Measurements from ENCODE around the gene TSPAN9. TPM values are rescaled to one million over a fixed set of nuclear protein-coding genes. Genes with fewer than 3 reads are reported as not detected.

Gene TSPAN9
- polyA plus RNA-seq, 3 donors, result 0.15 to 0.34 (median 0.25) TPM

GRCh38 chr12:3202734-3203446 is 125.7 kb downstream of the TSPAN9 start:
- peaks cover 16% of the 10 kb centered on the region for H3K4me1 Mint-ChIP-seq
- H3K36me3 ChIP-seq (replicated peaks in 1 of 2; ENCODE audit: control insufficient read depth in 1 of 2, insufficient read depth in 2 of 2, low read length in 2 of 2), result no peaks in the 10 kb centered on the region
- H3K79me2 ChIP-seq (ENCODE audit: insufficient read depth, low read length), result no peaks in the 10 kb centered on the region
- H3K36me3 Mint-ChIP-seq, result no peaks in the 10 kb centered on the region
- H3K27ac ChIP-seq (ENCODE audit: low read depth in 1 of 2, low read length in 2 of 2), result no peak overlapping the region
- peaks cover 0 to 6% of the 10 kb centered on the region in 2 donors for H3K9me3 ChIP-seq (replicated peaks in 1 of 2; ENCODE audit: control insufficient read depth in 1 of 2, insufficient read depth in 1 of 2, low read length in 2 of 2)
- peaks cover 38 to 60% (median 45%) of the 10 kb centered on the region in 3 donors for H3K27me3 Mint-ChIP-seq (ENCODE audit: low read depth in 3 of 3)
- H3K4me1 ChIP-seq (ENCODE audit: control insufficient read depth in 1 of 2, insufficient read depth in 2 of 2, low read length in 2 of 2), result peaks cover 6 to 14% of the 10 kb centered on the region in 2 donors
- H4K20me1 ChIP-seq (ENCODE audit: insufficient read depth, low read length), result no peaks in the 10 kb centered on the region
- no peak overlapping the region for H3K27ac Mint-ChIP-seq
- intact Hi-C loops (cut with micrococcal nuclease), result no loop called here
- peak overlapping the region in 1 of 2 donors; percentile 64 for H3K4me3 Mint-ChIP-seq
- 36% methylated on average over 1 of the region's 8 CpGs for WGBS (ENCODE audit: insufficient coverage)
- no peak overlapping the region for H2AFZ ChIP-seq (ENCODE audit: insufficient read depth, low read depth, low read length, poor library complexity, severe bottlenecking)
- DNase-seq, result peak in 1 of 3 donors; percentile 20
- H3K27me3 ChIP-seq (ENCODE audit: control insufficient read depth in 2 of 2, insufficient read depth in 2 of 2, low read length in 2 of 2), result peaks cover 28 to 42% of the 10 kb centered on the region in 2 donors
- peaks cover 0 to 10% (median 2%) of the 10 kb centered on the region in 7 donors for H3K9me3 Mint-ChIP-seq
- H3K9ac ChIP-seq (ENCODE audit: insufficient read depth, low read length, poor library complexity, severe bottlenecking), result no peak overlapping the region
- TF ChIP-seq, protein P1, sequence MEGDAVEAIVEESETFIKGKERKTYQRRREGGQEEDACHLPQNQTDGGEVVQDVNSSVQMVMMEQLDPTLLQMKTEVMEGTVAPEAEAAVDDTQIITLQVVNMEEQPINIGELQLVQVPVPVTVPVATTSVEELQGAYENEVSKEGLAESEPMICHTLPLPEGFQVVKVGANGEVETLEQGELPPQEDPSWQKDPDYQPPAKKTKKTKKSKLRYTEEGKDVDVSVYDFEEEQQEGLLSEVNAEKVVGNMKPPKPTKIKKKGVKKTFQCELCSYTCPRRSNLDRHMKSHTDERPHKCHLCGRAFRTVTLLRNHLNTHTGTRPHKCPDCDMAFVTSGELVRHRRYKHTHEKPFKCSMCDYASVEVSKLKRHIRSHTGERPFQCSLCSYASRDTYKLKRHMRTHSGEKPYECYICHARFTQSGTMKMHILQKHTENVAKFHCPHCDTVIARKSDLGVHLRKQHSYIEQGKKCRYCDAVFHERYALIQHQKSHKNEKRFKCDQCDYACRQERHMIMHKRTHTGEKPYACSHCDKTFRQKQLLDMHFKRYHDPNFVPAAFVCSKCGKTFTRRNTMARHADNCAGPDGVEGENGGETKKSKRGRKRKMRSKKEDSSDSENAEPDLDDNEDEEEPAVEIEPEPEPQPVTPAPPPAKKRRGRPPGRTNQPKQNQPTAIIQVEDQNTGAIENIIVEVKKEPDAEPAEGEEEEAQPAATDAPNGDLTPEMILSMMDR (IDR thresholded peaks at IDR 0.05), result peak; percentile 84
- H3K4me2 ChIP-seq (replicated peaks; ENCODE audit: extremely low read depth, low read length, poor library complexity, severe bottlenecking), result no peak overlapping the region
- H3K4me3 ChIP-seq (replicated peaks in 1 of 3; ENCODE audit: low read depth in 2 of 3, low read length in 3 of 3), result no peak overlapping the region

DNA sequence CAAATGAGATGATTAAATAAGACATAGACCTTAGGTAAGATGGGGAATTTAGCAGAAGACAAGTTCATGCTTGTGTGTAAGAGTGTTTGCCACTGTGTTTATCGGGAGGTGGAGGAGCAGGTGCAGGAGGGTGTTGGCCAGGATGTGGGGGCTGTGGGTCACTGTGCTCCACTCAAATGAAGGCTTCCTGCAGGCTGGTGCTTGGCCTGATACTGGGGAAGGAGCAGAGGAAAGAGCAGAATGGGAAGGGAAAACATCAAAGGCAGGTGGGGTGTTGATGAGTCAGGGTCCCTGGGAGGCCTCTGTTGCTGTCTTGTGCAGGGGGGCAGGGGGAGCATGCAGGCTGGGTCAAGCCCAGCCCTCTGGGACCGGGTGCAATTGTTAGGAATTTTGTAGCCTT is 126.5 kb downstream of the TSPAN9 start:
- peaks cover 38 to 58% (median 45%) of the 10 kb centered on the region in 3 donors for H3K27me3 Mint-ChIP-seq (ENCODE audit: low read depth in 3 of 3)

More for the DNA sequence above, 126.5 kb downstream of the TSPAN9 start:
- Mint-ChIP-seq H3K36me3 (no peaks in the 10 kb centered on the region), H3K4me1 (peaks cover 16% of the 10 kb centered on the region), H3K9me3 (peaks cover 0 to 10% (median 2%) of the 10 kb centered on the region in 7 donors), H3K27ac (no peak overlapping the region), H3K4me3 (peak overlapping the region in 1 of 2 donors; percentile 41)
- no peak overlapping the region for H2AFZ ChIP-seq (ENCODE audit: insufficient read depth, low read depth, low read length, poor library complexity, severe bottlenecking)
- no peaks in the 10 kb centered on the region for H3K36me3 ChIP-seq (replicated peaks in 1 of 2; ENCODE audit: control insufficient read depth in 1 of 2, insufficient read depth in 2 of 2, low read length in 2 of 2)
- H3K79me2 ChIP-seq (ENCODE audit: insufficient read depth, low read length), result no peaks in the 10 kb centered on the region
- H3K9ac ChIP-seq (ENCODE audit: insufficient read depth, low read length, poor library complexity, severe bottlenecking), result no peak overlapping the region
- no peak overlapping the region for H3K4me3 ChIP-seq (replicated peaks in 1 of 3; ENCODE audit: low read depth in 2 of 3, low read length in 3 of 3)
- TF ChIP-seq, protein P1 (IDR thresholded peaks at IDR 0.05), result no peak
- no peak overlapping the region for H3K27ac ChIP-seq (ENCODE audit: low read depth in 1 of 2, low read length in 2 of 2)
- WGBS (ENCODE audit: insufficient coverage), result 50% methylated on average over 1 of the region's 2 CpGs
- H3K27me3 ChIP-seq (ENCODE audit: control insufficient read depth in 2 of 2, insufficient read depth in 2 of 2, low read length in 2 of 2), result peaks cover 28 to 41% of the 10 kb centered on the region in 2 donors
- no peak for DNase-seq
- H3K4me2 ChIP-seq (replicated peaks; ENCODE audit: extremely low read depth, low read length, poor library complexity, severe bottlenecking), result no peak overlapping the region
- H3K4me1 ChIP-seq (ENCODE audit: control insufficient read depth in 1 of 2, insufficient read depth in 2 of 2, low read length in 2 of 2), result peaks cover 6 to 14% of the 10 kb centered on the region in 2 donors
- peaks cover 0 to 6% of the 10 kb centered on the region in 2 donors for H3K9me3 ChIP-seq (replicated peaks in 1 of 2; ENCODE audit: control insufficient read depth in 1 of 2, insufficient read depth in 1 of 2, low read length in 2 of 2)
- intact Hi-C loops (cut with micrococcal nuclease), result no loop called here
- H4K20me1 ChIP-seq (ENCODE audit: insufficient read depth, low read length), result no peaks in the 10 kb centered on the region
